Measurements from ENCODE around the gene SMC6.

Gene SMC6

DNA sequence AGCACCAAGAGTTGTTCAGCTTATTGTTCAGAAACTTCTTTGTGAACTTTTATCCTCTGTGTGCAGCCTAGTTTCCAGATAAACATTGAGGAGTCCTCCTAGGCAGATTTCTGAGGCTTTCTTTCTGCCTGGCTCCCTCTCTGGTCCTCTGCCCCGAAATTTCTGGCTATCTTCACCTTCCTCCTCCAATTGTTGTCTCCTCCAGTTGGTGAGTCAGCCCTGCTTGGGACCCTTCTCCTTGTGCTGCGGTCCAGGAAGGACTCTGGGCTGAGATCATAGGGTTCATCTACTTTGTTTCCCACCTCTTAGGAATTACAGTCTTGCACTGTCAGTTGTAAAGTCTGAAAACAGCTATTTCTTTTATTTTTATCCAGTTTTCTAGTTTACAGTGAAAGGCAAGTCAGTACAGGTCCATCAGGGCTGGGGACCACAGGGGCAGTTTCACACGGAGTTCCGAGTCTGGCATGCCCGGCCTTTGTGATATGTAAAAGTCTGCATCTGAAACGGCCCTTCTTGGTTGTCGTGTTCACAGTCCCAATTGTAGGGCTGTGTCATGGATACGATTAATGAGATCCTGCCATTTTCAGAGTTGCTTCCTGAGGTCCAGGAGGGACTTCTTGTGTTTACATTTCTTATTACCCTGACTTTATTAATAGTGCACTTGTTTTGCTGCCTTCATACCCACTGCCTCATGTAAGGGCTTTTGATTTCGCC is 100.8 kb downstream of the SMC6 start:
- no peak for DNase-seq (ENCODE audit: low read depth in 2 of 2)

GRCh38 chr2:17649026-17649425 is 104.6 kb downstream of the SMC6 start:
- no peak for DNase-seq (ENCODE audit: low read depth in 2 of 2)

DNA sequence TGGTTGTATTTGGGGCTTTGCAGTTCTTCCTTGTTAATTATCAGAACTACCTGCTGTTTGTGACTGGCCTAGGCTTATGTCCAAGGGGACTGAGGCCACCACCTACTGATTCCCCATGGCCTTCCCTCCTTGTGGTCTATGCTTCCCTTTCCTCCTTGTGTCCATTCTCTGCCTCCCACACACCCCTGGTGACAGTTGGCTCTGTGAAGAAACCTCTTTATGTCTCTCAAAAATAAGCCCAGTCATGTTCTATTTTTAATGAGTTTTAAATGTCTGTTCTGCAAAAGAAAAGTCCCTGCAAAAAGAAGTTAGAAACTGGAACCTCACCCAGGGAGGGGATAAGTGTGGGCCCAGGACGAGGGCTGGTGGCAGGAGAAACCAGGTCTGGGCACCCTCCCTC is 105.0 kb downstream of the SMC6 start:
- no peak for DNase-seq (ENCODE audit: low read depth in 2 of 2)

GRCh38 chr2:17646838-17647701 is 106.5 kb downstream of the SMC6 start:
- DNase-seq (ENCODE audit: low read depth in 2 of 2): no peak

DNA sequence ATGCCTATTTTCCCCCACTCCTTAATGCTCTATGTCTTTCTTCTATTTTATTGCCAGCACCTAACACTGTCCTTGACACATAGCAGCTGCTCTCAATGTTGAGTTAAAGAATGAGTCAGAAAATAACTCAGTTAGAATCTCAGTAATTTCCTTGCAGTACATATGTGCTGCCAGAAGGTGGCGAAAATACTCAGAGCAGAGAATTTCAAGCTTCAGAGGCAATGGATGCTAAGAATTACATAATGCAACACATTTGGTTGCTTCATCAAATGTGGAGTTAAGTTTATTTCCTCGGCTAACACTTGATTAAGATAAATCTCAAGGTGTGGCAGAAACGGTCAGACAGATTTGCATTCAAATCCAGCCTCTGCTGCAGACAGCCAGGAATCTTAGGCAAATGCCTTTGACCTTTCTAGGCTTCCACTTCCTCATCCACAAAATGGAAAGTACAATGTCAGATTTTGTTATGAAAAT is 107.5 kb downstream of the SMC6 start:
- peak in 1 of 2 donors; percentile 42 for DNase-seq (ENCODE audit: low read depth in 2 of 2)

DNA sequence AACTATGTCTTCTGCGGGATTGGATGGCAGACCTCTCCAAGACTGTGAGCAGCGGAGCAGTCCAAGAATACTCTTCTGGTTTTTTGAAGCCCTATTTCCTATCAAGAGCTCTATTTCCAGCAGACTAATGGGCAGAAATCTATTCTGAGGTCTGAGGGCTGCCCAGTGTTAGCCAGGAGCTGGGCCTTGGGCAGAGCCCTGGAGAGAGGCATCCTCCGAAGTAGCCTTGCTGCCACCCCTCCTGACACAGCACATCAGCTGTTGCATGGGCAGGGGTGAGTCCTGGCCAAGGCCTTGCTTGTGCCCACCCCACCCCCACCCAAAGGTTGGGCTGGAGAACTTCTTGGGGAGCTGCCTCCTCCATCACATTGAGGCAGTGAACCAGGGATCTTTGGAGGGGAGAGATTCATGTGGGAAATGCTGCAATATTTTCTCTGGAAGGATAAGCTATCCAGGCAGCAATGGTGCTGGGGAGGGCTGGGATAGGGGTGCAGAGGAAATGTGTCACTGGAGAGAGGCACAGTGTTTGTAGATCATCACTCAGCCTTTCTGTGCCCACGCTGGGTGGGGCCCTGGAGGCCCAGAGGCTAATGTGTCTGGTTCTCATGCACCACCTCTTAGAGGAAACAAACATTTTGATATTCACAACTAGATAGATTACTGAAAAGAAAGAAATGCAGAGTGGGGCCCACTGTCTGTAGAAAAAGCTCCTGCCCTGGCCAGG is 108.5 kb downstream of the SMC6 start:
- no peak for DNase-seq (ENCODE audit: low read depth in 2 of 2)

- no peak for DNase-seq (ENCODE audit: low read depth in 2 of 2)
Measured at GRCh38 chr2:17643031-17643615, 110.5 kb downstream of the SMC6 start.

DNA sequence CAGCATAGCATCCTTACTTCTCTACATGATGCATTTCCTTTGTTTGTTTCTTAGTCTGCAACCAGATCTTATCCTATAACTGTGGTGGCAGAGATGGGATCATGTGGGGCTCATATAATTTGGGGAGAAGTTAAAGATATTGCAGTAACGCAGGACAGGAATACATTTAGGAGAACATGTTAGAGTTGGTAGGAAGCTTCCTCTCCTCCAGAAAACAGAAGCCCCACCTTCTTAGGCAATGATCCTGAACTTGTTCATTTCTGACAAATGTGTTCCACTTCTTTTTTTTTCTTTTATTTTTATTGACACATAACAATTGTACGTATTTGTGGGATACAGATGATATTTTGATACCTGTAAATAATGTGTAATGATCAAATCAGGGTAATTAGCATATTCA is 113.2 kb downstream of the SMC6 start:
- no peak for DNase-seq (ENCODE audit: low read depth in 2 of 2)

GRCh38 chr2:17638196-17638743 is 115.3 kb downstream of the SMC6 start:
- DNase-seq (ENCODE audit: low read depth in 2 of 2): no peak

DNA sequence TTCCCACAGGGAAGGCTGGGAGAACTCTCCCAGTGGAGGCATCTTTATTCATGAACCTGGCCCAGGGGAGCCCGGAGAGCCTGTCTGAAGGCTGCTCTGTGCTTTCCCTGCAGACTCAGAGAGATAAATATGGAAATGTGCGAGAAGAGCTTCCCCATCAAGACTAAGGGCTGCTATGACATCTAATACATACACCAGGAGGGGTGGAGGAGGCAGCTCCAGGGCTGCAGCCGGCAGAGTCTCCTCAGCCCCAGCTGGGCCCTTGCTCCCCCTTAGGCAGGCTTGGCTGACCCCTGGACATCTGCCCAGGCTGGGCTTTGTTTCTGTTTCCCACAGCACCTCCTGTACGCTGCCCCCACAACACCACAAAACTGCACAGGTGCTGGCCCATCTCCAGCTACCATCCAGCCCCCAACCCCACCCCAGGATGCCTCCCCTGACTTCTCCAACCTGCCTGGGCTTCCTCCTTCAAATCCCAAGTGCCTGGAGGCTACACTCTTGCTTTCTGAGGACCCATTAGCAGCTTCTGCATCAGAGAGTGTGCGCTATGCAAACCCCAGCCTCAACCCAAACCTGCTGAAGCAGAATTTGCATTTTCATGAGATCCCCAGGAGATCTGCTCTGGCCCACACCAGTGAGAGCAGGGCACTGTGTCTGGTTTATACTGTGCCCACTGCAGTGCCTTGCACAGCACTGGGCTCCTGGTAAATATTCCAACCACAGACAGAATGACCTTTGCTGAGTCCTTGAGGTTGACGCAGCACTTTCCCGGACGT is 116.3 kb downstream of the SMC6 start:
- no peak for DNase-seq (ENCODE audit: low read depth in 2 of 2)

DNA sequence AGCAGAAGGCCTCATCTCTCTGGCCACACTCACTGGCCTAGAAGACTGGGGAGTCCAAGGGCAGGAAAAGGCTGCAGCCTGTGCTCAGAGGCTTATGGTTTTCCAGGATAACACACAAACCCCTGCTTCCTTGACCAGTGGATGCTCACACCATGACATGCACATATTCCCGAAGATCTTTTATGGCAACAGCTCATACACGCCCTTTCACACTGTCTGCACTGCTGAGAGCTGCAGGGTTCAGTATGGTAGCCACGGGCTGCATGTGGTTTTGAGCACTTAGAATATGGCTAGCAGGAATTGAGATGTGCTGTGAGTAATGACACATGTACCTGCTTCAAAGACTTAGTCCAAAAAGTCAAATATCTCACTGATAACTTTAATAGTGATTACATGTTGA is 117.4 kb downstream of the SMC6 start:
- DNase-seq (ENCODE audit: low read depth in 2 of 2): no peak

GRCh38 chr2:17634997-17635396 is 118.6 kb downstream of the SMC6 start:
- DNase-seq (ENCODE audit: low read depth in 2 of 2): no peak

DNA sequence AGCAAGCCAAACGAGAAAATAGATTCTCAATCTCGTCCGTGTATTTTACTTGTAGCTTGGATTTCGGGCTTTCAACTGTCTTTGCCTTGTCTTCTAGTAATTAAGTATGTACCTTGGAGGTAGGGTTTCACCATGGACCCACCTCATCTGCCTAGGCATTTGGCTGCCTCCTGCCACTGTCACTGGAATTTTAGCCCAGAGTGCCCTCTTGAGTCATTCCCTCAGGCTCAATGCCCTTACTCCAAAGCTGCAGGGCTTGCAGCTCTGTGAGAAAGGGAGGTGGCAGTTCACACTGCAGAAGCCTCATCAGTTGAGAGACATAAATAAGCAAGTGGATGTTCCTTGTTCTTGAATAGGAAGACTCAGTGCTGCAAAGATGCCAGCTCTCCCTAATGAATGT is 123.5 kb downstream of the SMC6 start:
- no peak for DNase-seq (ENCODE audit: low read depth in 2 of 2)

GRCh38 chr2:17628349-17629261 is 125.0 kb downstream of the SMC6 start:
- DNase-seq (ENCODE audit: low read depth in 2 of 2): no peak

GRCh38 chr2:17627434-17627833 is 126.2 kb downstream of the SMC6 start:
- DNase-seq (ENCODE audit: low read depth in 2 of 2): no peak

- no peak for DNase-seq (ENCODE audit: low read depth in 2 of 2)
Measured at GRCh38 chr2:17626986-17627385, 126.6 kb downstream of the SMC6 start.

DNA sequence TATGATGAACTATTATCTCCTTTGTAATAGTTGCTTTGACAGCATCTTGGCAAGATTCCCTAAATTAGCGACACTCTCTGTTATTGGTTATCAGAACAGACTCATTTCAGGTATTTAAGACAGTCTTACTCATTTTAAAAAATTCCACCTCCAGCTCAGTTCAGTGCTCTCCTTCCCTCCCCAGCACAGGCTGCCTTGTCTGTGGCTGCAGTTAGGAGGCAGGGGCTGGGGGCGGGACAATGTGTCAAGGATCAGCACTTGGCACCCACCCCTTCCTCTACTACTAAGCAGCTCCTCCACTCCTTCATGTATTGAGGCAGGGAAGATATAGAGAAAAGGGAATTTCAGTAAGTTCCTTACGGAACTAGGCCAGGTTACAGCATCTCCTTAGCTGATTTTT is 128.2 kb downstream of the SMC6 start:
- DNase-seq (ENCODE audit: low read depth in 2 of 2): no peak

DNA sequence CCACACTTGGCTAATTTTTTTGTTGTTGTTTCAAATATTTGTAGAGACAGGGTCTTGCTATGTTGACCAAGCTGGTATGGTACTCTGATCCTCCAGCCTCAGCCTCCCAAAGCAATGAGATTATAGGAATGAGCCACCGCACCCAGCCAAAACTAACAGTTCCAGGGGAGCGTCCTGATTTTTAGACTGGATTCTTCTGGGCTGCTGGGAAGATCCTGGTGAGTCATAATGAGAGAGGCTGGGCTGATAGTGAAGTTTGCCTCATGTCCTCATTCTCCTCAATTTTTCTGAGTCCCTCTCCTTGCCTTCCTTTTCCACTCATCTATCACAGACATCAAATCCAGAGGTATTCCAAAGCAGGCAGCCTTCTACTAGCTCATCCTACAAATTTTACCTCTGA is 131.8 kb downstream of the SMC6 start:
- no peak for DNase-seq (ENCODE audit: low read depth in 2 of 2)

- DNase-seq (ENCODE audit: low read depth in 2 of 2): no peak
Measured at GRCh38 chr2:17620841-17621240, 132.8 kb downstream of the SMC6 start.

GRCh38 chr2:17620280-17620679 is 133.3 kb downstream of the SMC6 start:
- no peak for DNase-seq (ENCODE audit: low read depth in 2 of 2)

Data from stimulated activated CD4-positive, alpha-beta T cell treated with anti-CD3 and anti-CD28 coated beads, Interleukin-15, amount 100 ng/mL, for 48 hours (primary cell).